Heart left ventricle (tissue), 16 donors: ENCODE data around the gene DPYSL4. TPM values are rescaled to one million over a fixed set of nuclear protein-coding genes. Genes with fewer than 3 reads are reported as not detected.

Experiments
- ATAC-seq, 4 donors: fragments of 200-7000 bp; cut with Tn5 transposase; one replicate each; pipeline ENCODE4 v1.9.1; 2020 to 2022; ENCODE audit warnings: moderate library complexity in 4 of 4, mild to moderate bottlenecking in 3 of 4, moderate number of reproducible peaks in 1 of 4
- DNase-seq, 5 donors: peaks; one replicate each; pipeline ENCODE4 v3.0.0-alpha.2; 2020
- H3K27ac ChIP-seq, 12 donors: fragments of 200-600 bp; sonication (generic) in 4 of 12; one replicate each; pipeline versions ENCODE4 v1.5.0 to v1.8.0; 2016 to 2022; ENCODE audit warnings: mild to moderate bottlenecking in 2 of 12
- H3K27me3 ChIP-seq, 9 donors: fragments of 200-600 bp; sonication (generic) in 2 of 9; one replicate each; pipeline versions ENCODE4 v1.5.1 to v1.8.0; 2016 to 2022; ENCODE audit warnings: mild to moderate bottlenecking in 3 of 9
- H3K36me3 ChIP-seq, 9 donors: fragments of 200-600 bp; sonication (generic) in 2 of 9; one replicate each; pipeline versions ENCODE4 v1.5.0 to v1.8.0; 2018 to 2022; ENCODE audit warnings: mild to moderate bottlenecking in 2 of 9
- H3K4me1 ChIP-seq, 12 donors: fragments of 200-600 bp; sonication (generic) in 4 of 12; one replicate each; pipeline versions ENCODE4 v1.5.0 to v1.8.0; 2016 to 2022; ENCODE audit warnings: mild to moderate bottlenecking in 3 of 12
- H3K4me3 ChIP-seq, 12 donors: fragments of 200-600 bp; sonication (generic) in 4 of 12; one replicate each; pipeline versions ENCODE4 v1.5.0 to v1.8.0; 2017 to 2022; ENCODE audit warnings: mild to moderate bottlenecking in 9 of 12, moderate library complexity in 4 of 12
- H3K9me3 ChIP-seq, 12 donors: fragments of 200-600 bp; sonication (generic) in 4 of 12; one replicate each; pipeline versions ENCODE4 v1.5.0 to v1.8.0; 2016 to 2022; ENCODE audit warnings: mild to moderate bottlenecking in 1 of 12
- CTCF ChIP-seq, 12 donors: fragments of 200-600 bp; sonication (generic) in 4 of 12; IDR thresholded peaks; one replicate each; pipeline versions ENCODE4 v1.5.0 to v1.8.0; 2018 to 2022; ENCODE audit warnings: antibody characterized with exemption in 12 of 12, mild to moderate bottlenecking in 5 of 12
- POLR2A ChIP-seq, 2 donors: fragments of 450-650 bp; IDR thresholded peaks; one replicate each; pipeline ENCODE4 v1.6.1; 2017; ENCODE audit warnings: antibody characterized with exemption in 2 of 2, mild to moderate bottlenecking in 2 of 2, moderate library complexity in 2 of 2
- WGBS, 4 donors: extraction: QIAGEN DNeasy Blood & Tissue Kit in 2 of 4; methylation state at CpG; one replicate each; pipeline versions ENCODE4 v1.1.5 to v1.1.7; 2013 to 2018; 5-methylcytosine and 5-hydroxymethylcytosine counted together
- intact Hi-C, 10 donors: fragments of 100-400 bp; cut with DNase I; formaldehyde crosslinking; loops; one replicate each; pipeline versions ENCODE4 v1.11.1 to v1.14.2; 2022
- polyA plus RNA-seq, 2 donors: library from polyadenylated mRNA; stranded (reverse); fragments of 200-250 nt; gene quantifications; one replicate each; pipeline ENCODE4 v1.2.3, GENCODE V29; 2013
- total RNA-seq, 9 donors: library from RNA; depleted of rRNA in 2 of 9; stranded (reverse); fragments of >200 nt in 2 of 9; fragmentation: NEBNext Ultra II Directional in 3 of 9; extraction: Animal tissue kit (Norgen Biotek cat#: 25700) in 3 of 9; gene quantifications; one replicate each; pipeline versions ENCODE4 v1.1.0 to v1.2.4, GENCODE V29; 2016 to 2023
- donor health status: ischemic (EF 13 %, LVEDD 7.1; RV severe dilation, severe dysfunction).
- donor health status: healthy with polysubstance abuse.
- donor health status: DM: no; HTN: yes; CAD: no.
- donor health status: DM: no; HTN: no; CAD: no.
- donor health status: ischemic (EF 25% LVEDD 6.9; RV normal size, moderate dysfunction).
- donor health status: ischemic (EF 25% LVEDD 5.7; RV mildly dilated, moderate dysfunction).
- donor health status: healthy.
- donor health status: DM: yes; HTN: yes; CAD: no.
- donor health status: ischemic (EF 35%, LVEDD 5.7; RV mildly dilated, moderate dysfunction).
- donor health status: nonischemic (EF 11% LVEDD 7.7; RV severe dilation, severe dysfunction).
- donor health status: DM: yes; HTN: yes; CAD: no.
- donor health status: PGD.
- donor health status: ischemic (EF 29% LVEDD 5.4; RV normal size, mild dysfunction).
- donor health status: nonischemic (EF 23%, LVEDD 6.1; RV moderate dilation, normal function).

DPYSL4 gene
- total and polyA plus RNA-seq, 11 donors, result 4.0 to 127 (median 33.1) TPM

- no peak for TF ChIP-seq CTCF (IDR thresholded peaks at IDR 0.05)
- TF ChIP-seq POLR2A (IDR thresholded peaks at IDR 0.05), result no peak
- DNase-seq, result peak in 3 of 5 donors; percentile 19 to 56 (median 22)
- peak in 3 of 4 donors; percentile 3 to 23 (median 6) for ATAC-seq
- 85 to 89% (median 86%) methylated on average over 17 to 32 of the region's 32 CpGs for WGBS, 4 donors
- Histone ChIP-seq H3K4me3 (no peak overlapping the region), H3K27ac (no peak overlapping the region), H3K27me3 (peaks cover 0 to 12% (median 0%) of the 10 kb centered on the region in 9 donors), H3K36me3 (no peaks in the 10 kb centered on the region), H3K4me1 (peaks cover 0 to 13% (median 0%) of the 10 kb centered on the region in 12 donors), H3K9me3 (no peaks in the 10 kb centered on the region)
- intact Hi-C loops, result loop anchor here (2.0 to 10.0 kb wide), 6 partner anchors 104 to 257 kb away; no protein-coding TSS in a partner anchor
Observed at GRCh38 chr10:132141526-132142395, 45.0 kb upstream of the DPYSL4 start.

GRCh38 chr10:132142396-132143161 is 44.2 kb upstream of the DPYSL4 start:
- H3K9me3 ChIP-seq, result no peaks in the 10 kb centered on the region
- H3K4me1 ChIP-seq, result peaks cover 0 to 13% (median 0%) of the 10 kb centered on the region in 12 donors
- DNase-seq (peak in 4 of 5 donors; percentile 33 to 72 (median 45)), ATAC-seq (peak; percentile 54 to 84 (median 63))
- TF ChIP-seq POLR2A (IDR thresholded peaks at IDR 0.05) (no peak), CTCF (IDR thresholded peaks at IDR 0.05) (peak; percentile 73 to 94 (median 82))
- 24 to 33% (median 29%) methylated on average over 16 to 33 of the region's 33 CpGs for WGBS, 4 donors
- no peaks in the 10 kb centered on the region for H3K36me3 ChIP-seq
- no peak overlapping the region for H3K27ac ChIP-seq
- H3K27me3 ChIP-seq, result peaks cover 0 to 12% (median 0%) of the 10 kb centered on the region in 9 donors
- H3K4me3 ChIP-seq, result no peak overlapping the region
- intact Hi-C loops, result loop anchor here (5.0 to 10.0 kb wide), 5 partner anchors 105 to 258 kb away; no protein-coding TSS in a partner anchor

DNA sequence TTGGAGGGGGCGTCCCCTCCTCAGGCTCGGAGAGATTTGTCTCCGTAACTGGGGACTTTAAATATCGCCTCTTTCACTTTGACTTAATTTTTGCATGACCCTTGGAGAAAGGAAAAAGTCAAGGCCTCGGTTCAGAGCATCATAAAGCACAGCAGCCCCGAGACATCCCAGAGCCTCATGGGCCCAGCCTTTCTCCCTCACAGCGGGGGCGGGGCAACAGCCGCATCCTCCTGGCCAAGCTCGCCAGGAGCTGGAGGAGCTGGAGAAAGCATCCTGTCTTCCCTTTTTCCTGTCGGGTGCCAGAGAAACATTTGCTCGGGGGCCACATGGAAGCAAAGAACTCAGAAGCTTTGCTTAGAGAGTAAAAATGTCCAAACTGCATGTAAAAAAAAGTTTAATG is 43.6 kb upstream of the DPYSL4 start:
- no peak for ATAC-seq
- DNase-seq, result peak in 3 of 5 donors; percentile 15 to 39 (median 22)
- no peak for TF ChIP-seq POLR2A (IDR thresholded peaks at IDR 0.05)
- H3K36me3 ChIP-seq, result no peaks in the 10 kb centered on the region
- H3K4me1 ChIP-seq, result peaks cover 0 to 13% (median 0%) of the 10 kb centered on the region in 12 donors
- H3K27me3 ChIP-seq, result peaks cover 0 to 12% (median 0%) of the 10 kb centered on the region in 9 donors
- H3K4me3 ChIP-seq, result no peak overlapping the region
- H3K27ac ChIP-seq, result no peak overlapping the region
- H3K9me3 ChIP-seq, result no peaks in the 10 kb centered on the region
- intact Hi-C loops, result loop anchor here (5.0 to 10.0 kb wide), 5 partner anchors 106 to 258 kb away; no protein-coding TSS in a partner anchor
- 32 to 49% (median 46%) methylated on average over 12 of the region's 12 CpGs for WGBS, 4 donors

- Histone ChIP-seq H3K27me3 (peaks cover 0 to 12% (median 0%) of the 10 kb centered on the region in 9 donors), H3K4me3 (no peak overlapping the region), H3K36me3 (no peaks in the 10 kb centered on the region), H3K9me3 (no peaks in the 10 kb centered on the region), H3K4me1 (peaks cover 0 to 13% (median 0%) of the 10 kb centered on the region in 12 donors), H3K27ac (no peak overlapping the region)
- 62 to 86% (median 73%) methylated on average over 9 to 17 of the region's 17 CpGs for WGBS, 4 donors
- DNase-seq (peak in 3 of 5 donors; percentile 15 to 35 (median 19)), ATAC-seq (no peak)
- no peak for TF ChIP-seq POLR2A (IDR thresholded peaks at IDR 0.05)
- TF ChIP-seq CTCF (IDR thresholded peaks at IDR 0.05), result no peak
- intact Hi-C loops, result loop anchor here (5.0 to 10.0 kb wide), 5 partner anchors 107 to 259 kb away; no protein-coding TSS in a partner anchor
Observed at GRCh38 chr10:132144086-132144485, 42.7 kb upstream of the DPYSL4 start.
